ENCODE results near the gene KIRREL3. TPM values are rescaled to one million over a fixed set of nuclear protein-coding genes. Genes with fewer than 3 reads are reported as not detected.

KIRREL3 gene
- polyA plus RNA-seq, 2 of the 4 experiments (the other 2 are of a cell fraction) = 3.0 to 11.0 TPM

DNA sequence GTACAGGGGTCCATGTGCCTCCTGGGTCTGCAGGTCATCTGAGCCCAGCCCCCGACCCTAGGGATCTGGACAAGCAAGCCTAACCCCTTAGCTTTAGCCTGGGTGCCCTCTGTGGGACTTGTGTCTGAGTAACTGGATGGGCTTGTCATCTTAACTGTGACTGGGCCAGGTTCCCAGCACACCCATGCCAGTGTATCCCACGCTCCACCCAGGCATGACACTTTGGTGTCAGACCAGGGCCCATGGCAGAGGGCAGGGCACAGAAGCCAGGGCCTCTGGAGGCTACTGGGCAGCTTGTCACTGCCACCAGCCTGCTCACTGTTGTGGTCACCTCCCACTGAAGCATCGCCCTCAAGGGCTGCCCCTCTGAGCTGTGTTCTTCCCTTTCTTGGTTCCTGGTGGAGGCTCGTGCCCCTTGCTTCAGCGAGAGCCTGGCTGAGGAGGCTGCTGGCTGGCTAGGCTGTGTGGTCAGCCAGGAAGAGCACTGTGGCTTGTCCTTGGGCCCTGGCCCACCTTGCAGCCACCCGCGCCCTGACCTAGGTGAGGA, 564.3 kb downstream of the KIRREL3 start:
- ChIA-PET POLR2A (no interaction called here), CTCF (interaction anchor here (1.3 kb wide), 1 partner anchor 11 kb away, joined by 3 read pairs; no protein-coding TSS in a partner anchor)
- no peak for DNase-seq (ENCODE audit: low read depth in 1 of 2, low spot score in 1 of 2)
- no peak for FAIRE-seq
- H3K4me3 ChIP-seq = no peak overlapping the region
- TF ChIP-seq MAX (IDR thresholded peaks at IDR 0.05) = no peak
- no peak for TF ChIP-seq MYC (IDR thresholded peaks at IDR 0.05; ENCODE audit: borderline replicate concordance, low read length)
- no peak for TF ChIP-seq HOXB13 (CRISPR knock-in tag; IDR thresholded peaks at IDR 0.05; ENCODE audit: low read depth)
- no peak for TF ChIP-seq CBX2 (IDR thresholded peaks at IDR 0.05; ENCODE audit: borderline replicate concordance, low read depth)
- no peak for ATAC-seq
- no peak overlapping the region for H3K4me2 ChIP-seq
- 0 out of 3 replicates have a peak, but pooled peaks cover 7% of the 10 kb centered on the region for H3K4me1 ChIP-seq
- H3K9me3 ChIP-seq = no peaks in the 10 kb centered on the region
- H3K27ac ChIP-seq = no peak overlapping the region
- WGBS (ENCODE audit: missing lambda C conversion rate) = 97% methylated on average over 3 of the region's 7 CpGs

DNA sequence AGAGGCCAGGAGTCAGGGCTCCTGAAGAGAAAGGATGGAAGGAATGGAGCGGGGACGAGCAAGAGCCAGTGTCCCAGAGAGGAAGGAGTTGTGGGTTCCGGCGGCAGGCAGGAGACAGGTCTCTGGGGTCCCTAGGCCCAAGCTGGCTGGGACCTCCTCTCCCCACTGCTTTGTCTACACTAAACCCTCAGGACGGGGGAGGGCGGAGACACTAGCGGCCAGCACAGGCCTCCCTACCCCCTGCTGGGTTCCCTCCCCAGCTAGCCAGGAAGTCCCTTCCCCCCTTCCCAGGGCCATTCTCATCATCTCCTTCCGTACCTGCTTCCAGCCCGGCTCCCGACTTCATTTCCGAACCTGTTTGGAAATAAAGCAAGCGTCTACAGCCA, 565.6 kb downstream of the KIRREL3 start:
- ATAC-seq (no peak), DNase-seq (ENCODE audit: low read depth in 1 of 2, low spot score in 1 of 2) (no peak), FAIRE-seq (no peak)
- WGBS (ENCODE audit: missing lambda C conversion rate) = 88% methylated on average over 12 of the region's 12 CpGs
- 0 out of 3 replicates have a peak, but pooled peaks cover 7% of the 10 kb centered on the region for H3K4me1 ChIP-seq
- TF ChIP-seq EHMT2 (IDR thresholded peaks at IDR 0.05; ENCODE audit: low read depth) = no peak
- TF ChIP-seq RFX5 (IDR thresholded peaks at IDR 0.05) = no peak
- no peak overlapping the region for H3K4me3 ChIP-seq
- no peaks in the 10 kb centered on the region for H3K9me3 ChIP-seq
- POLR2A ChIA-PET = no interaction called here
- CTCF ChIA-PET = interaction anchor here (1.3 kb wide), 1 partner anchor 10 kb away, joined by 3 read pairs; no protein-coding TSS in a partner anchor
- no peak overlapping the region for H3K27ac ChIP-seq
- no peak overlapping the region for H3K4me2 ChIP-seq

DNA sequence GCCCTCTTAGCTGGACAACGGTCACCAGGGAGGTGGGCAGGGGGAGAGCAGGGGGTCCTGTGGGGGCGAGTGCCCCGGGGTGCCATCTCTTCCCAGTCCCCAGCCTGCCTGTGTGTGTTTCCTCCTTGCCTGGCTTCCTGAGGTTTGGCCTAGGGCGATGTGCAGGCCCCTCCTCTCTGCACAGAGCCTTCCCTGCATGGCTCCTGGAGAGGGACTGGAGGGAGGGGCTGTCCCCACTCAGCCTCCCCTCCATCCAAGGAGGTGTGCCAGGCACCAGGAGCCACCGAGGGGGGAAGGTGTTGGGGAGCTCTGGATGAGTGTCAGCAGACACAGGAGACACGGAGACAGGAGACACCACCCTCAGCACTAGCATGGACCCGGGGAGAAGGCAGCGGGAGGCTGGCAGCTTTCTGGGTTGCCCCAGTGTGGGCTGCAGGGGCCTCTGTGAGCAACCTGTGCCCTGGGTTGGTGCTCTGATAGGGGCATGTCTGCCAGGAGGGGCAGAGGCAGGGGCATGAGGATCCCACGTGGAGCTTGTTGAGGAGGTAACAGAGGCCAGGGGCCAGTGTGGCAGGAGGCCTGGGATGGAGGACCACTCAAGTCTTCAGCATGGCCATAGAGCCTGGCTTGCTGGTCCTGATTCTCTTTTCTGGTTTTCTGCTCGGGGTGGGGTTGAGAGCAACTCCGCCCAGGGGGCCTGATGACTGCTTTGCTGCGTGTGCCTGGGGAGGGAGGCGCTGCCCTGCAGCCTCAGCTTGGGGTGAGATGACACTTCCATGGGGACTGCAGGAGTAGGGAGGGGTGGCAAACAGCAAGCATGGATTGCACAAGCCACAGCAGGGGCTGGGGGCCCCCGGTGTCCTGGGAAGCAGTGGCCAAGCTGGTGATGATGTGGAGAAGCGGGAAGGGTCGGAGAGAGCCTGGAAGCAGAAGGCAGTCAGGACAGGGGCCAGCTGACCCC, 566.3 kb downstream of the KIRREL3 start:
- no peak for DNase-seq (ENCODE audit: low read depth in 1 of 2, low spot score in 1 of 2)
- no peak for FAIRE-seq
- no peak overlapping the region for H3K4me3 ChIP-seq
- H3K9me3 ChIP-seq = no peaks in the 10 kb centered on the region
- TF ChIP-seq ELK1 (IDR thresholded peaks at IDR 0.05; ENCODE audit: low read depth, low read length) = no peak
- no peak for TF ChIP-seq CHD2 (IDR thresholded peaks at IDR 0.05; ENCODE audit: low read length, partially characterized antibody)
- TF ChIP-seq BHLHE40 (IDR thresholded peaks at IDR 0.05; ENCODE audit: low read depth, low read length) = no peak
- no peak for TF ChIP-seq ZSCAN20 (CRISPR knock-in tag; IDR thresholded peaks at IDR 0.05)
- no peak for TF ChIP-seq FOXS1 (CRISPR knock-in tag; IDR thresholded peaks at IDR 0.05)
- TF ChIP-seq MAZ (IDR thresholded peaks at IDR 0.05; ENCODE audit: borderline replicate concordance, low read depth, low read length) = no peak
- no peak for TF ChIP-seq KDM5A (IDR thresholded peaks at IDR 0.05)
- no peak for TF ChIP-seq REST (IDR thresholded peaks at IDR 0.05)
- no peak for TF ChIP-seq HEYL (CRISPR knock-in tag; IDR thresholded peaks at IDR 0.05)
- no peak for TF ChIP-seq CBX8 (IDR thresholded peaks at IDR 0.05)
- no peak for TF ChIP-seq MAX (IDR thresholded peaks at IDR 0.05)
- TF ChIP-seq, protein P1, sequence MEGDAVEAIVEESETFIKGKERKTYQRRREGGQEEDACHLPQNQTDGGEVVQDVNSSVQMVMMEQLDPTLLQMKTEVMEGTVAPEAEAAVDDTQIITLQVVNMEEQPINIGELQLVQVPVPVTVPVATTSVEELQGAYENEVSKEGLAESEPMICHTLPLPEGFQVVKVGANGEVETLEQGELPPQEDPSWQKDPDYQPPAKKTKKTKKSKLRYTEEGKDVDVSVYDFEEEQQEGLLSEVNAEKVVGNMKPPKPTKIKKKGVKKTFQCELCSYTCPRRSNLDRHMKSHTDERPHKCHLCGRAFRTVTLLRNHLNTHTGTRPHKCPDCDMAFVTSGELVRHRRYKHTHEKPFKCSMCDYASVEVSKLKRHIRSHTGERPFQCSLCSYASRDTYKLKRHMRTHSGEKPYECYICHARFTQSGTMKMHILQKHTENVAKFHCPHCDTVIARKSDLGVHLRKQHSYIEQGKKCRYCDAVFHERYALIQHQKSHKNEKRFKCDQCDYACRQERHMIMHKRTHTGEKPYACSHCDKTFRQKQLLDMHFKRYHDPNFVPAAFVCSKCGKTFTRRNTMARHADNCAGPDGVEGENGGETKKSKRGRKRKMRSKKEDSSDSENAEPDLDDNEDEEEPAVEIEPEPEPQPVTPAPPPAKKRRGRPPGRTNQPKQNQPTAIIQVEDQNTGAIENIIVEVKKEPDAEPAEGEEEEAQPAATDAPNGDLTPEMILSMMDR (IDR thresholded peaks at IDR 0.05) = no peak
- no peak for TF ChIP-seq JUNB (IDR thresholded peaks at IDR 0.05)
- TF ChIP-seq ZFP36 (IDR thresholded peaks at IDR 0.05; ENCODE audit: borderline replicate concordance, partially characterized antibody) = no peak
- no peak for TF ChIP-seq EHF (CRISPR knock-in tag; IDR thresholded peaks at IDR 0.05)
- TF ChIP-seq HOXB13 (CRISPR knock-in tag; IDR thresholded peaks at IDR 0.05; ENCODE audit: low read depth) = no peak
- TF ChIP-seq EP300 (IDR thresholded peaks at IDR 0.05) = no peak
- 0 out of 3 replicates have a peak, but pooled peaks cover 7% of the 10 kb centered on the region for H3K4me1 ChIP-seq
- POLR2A ChIA-PET = no interaction called here
- H3K27ac ChIP-seq = no peak overlapping the region
- WGBS (ENCODE audit: missing lambda C conversion rate) = 85% methylated on average over 6 of the region's 16 CpGs
- no peak for ATAC-seq
- no peak overlapping the region for H3K4me2 ChIP-seq
- CTCF ChIA-PET = interaction anchor here (1.0 to 1.3 kb wide), 2 partner anchors 8 to 124 kb away, joined by 3 read pairs; no protein-coding TSS in a partner anchor

Measured in A549 (cell line).